Activated naive CD4-positive, alpha-beta T cell (primary cell): ENCODE measurements around the gene MARK3.

ENCODE experiments used
- DNase-seq, 4 experiments: peaks; one replicate each; lab custom pipeline; 2025; lab: John Stamatoyannopoulos, UW

Gene MARK3

DNA sequence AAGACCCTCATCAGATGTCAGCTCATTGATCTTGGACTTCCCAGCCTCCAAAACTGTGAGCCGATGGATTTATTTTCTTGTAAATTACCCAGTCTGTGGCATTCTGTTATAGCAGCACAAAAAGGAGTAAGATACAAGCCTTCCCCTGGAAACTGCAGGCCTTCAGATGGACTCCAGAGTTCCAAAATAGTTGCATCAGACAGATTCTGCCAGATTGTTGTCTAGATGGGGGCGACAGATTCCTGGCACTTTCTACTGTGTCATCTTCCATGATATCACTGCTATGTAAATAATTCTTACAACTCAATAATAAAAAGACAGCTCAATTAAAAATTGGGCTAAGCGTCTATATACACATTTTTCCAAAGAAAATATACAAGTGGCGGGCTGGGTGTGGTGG is 17.2 kb upstream of the MARK3 start:
- no peak for DNase-seq

DNA sequence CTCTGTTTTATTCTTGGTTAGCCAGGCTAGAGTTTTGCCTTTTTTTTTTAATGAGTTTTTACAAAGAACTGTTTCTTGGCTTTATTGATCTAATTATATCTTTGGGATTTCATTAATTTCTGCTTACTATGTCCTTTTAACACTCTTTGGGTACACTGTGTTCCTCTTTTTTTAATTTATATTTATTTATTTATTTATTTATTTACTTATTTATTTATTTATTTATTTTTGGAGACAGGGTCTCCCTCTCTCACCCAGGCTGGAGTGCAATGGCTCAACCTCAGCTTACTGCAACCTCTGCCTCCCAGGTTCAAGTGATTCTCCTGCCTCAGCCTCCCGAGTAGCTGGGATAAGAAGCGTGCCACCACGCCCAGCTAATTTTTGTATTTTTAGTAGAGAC is 15.1 kb upstream of the MARK3 start:
- DNase-seq: no peak

DNA sequence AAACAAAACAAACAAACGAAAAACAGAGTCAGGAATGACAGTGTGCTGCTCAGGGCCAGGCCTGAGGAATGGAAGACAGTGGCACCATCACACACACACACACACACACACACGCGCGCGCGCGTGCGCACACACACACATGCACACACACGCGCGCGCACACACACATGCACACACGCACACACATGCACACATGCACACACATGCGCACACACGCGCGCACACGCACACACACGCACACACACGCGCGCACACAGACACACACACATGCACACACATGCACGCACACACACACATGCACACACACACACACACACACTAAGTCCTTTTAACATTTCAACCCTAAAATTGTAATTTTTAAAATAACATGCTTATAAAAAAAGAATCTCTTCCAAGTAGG is 13.2 kb upstream of the MARK3 start:
- no peak for DNase-seq

DNA sequence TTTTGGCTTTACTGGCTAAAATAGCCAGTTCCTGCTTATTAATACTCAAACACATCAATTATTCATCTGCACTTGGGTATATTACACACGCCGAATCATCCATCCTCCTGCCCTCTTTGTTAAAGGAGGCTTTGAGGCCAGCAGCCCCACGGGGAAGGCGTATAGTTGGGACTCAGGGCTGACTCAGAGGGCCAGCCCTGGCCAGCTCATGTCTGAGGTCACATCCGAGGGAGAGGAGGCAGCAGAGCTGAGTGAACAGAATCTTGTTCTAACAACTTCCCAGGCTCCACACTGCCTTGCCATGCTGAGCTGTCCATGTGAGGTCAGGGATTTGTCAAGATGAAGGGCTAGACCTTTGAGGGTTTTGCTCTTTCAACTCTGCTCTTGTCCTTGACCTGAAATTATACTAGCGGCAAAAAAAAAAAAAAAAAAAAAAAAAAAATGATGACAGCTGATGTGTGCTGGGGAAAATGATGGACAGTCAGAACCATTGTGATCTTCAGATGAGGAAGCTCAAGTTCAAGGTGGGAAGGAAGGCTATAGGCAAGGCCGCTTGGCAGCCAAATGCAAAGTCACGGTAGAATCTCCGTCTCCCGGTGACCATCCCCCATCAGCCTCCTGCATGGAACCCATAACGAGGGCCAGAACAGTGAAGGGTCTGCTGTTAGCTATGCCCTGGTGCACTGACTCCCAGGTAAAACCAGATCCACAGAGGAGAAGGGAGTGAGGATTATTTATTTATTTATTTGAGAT is 12.5 kb upstream of the MARK3 start:
- DNase-seq: no peak

DNA sequence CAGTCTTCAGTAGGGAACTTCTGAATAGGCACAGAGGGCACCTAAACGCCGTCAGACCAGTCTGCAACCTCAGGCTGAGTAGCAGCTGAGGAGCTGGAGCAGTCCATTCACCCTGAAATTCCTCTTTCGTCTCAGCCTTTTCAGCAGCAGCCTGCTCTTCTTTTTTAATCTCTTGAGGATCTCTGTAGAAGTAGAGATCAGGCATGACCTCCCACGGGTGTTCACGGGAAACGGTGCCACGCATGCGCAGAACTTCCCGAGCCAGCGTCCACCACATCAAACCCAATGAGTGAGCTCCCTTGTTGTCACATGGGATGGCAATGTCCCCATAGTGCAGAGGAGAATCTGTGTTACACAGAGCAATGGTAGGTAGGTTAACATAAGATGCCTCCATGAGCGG is 11.1 kb upstream of the MARK3 start:
- DNase-seq: no peak

DNA sequence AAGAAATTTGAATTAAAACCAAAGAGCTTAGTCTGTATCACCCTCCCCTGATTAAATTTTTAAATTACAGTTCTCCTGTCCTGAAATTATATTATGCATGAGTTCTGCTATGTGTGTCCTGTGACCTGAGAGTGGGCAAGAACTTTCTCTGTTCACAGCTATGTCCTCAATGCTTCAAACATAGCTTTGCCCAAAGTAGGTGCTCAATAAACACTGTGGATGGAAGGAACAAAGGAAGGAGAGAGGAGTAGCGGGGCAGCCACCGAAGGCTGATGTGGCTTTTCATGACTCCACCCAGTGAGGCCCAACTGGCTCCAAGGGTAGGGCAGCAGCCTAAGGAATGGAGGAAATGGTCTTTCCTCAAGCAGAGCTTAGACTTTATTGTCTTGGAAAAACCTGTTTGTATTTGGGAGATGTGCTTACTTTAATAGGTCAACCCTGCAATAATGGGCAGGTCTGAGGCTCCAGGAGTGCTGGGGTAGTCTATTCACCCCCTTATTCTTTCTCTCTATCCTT is 7.6 kb upstream of the MARK3 start:
- DNase-seq: no peak

DNA sequence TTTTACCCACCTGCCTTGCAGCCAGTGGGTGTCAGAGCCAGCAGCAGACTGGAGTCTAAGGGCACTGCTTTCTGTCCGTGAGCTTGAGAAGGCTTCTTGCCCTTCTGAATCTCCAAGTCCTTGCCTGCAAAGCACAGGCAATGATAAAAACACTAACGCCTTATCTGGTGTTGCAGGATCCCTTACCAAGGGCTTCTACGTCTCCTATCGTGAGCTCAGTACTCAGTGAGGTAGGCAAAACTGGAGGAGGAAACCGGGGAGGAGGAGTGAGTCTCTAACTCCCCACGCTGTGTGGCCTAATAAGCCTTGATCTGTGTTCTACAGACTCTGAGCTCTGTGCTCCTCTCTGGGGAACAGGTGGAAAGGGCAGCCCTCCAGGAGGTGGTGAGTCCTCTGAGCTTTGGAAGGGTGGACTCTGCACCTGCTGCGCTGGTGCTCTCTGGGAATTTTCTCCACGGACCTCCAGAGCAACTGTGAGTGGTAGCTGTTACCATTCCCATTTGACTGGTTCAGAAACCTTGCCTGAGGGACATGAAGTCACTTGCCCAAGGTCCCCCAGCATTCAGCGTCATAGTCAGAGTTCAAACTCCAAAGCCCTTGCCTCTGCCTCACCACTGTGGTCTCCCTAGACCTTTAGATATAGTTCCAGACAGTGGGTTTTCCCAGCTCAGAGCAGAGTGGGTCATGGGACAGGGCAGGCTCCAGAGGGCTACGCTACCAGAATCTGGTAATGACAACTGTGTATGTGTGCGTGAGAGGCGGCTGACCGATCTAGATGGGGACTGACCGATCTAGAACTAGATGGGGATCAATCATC is 7.0 kb upstream of the MARK3 start:
- no peak for DNase-seq

DNA sequence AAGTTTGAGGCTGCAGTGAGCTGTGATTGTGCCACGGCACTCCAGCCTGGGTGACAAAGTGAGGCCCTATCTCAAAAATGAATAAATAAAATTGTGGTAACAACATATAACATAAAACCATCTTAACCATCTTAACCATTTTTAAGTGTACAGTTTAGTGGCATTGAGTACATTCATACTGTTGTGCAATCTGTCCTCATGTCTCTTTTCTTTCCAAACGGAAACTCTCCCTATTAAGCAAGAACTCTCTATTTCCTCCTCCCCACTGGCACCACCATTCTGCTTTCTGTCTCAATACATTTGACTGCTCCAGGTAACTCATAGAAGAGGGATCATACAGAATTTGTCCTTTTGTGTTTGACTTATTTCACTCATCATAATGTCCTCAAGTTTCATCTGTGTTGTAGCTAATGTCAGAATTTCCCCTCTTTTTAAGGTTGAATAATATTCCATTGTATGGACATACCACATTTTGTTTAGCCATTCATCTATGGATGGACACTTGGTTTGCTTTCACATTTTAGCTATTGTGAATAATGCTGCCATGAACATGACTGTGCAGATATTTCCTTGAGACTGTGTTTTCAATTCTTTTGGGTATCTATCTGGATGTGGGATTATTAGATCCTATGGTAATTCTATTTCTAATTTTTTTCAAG is 4.4 kb upstream of the MARK3 start:
- DNase-seq: no peak

DNA sequence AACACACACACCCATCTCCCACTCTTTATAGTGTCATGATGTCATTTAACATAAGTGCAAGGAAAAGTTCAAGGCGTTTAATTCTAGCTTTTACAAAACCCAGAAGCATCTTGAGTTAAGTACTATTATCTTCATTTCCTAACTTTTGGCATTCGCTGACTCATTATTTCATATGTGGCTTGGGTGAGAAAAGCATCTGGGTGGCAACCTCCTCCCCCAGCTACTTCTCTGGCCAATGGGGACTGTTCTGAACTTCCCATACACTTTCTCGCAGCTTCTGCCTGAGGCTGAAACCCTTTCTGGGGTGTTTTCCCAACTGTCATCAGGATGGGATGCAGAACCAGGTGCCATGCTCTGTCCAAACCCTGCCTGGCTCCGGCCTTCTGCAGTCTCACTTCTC is 2.8 kb upstream of the MARK3 start:
- no peak for DNase-seq

DNA sequence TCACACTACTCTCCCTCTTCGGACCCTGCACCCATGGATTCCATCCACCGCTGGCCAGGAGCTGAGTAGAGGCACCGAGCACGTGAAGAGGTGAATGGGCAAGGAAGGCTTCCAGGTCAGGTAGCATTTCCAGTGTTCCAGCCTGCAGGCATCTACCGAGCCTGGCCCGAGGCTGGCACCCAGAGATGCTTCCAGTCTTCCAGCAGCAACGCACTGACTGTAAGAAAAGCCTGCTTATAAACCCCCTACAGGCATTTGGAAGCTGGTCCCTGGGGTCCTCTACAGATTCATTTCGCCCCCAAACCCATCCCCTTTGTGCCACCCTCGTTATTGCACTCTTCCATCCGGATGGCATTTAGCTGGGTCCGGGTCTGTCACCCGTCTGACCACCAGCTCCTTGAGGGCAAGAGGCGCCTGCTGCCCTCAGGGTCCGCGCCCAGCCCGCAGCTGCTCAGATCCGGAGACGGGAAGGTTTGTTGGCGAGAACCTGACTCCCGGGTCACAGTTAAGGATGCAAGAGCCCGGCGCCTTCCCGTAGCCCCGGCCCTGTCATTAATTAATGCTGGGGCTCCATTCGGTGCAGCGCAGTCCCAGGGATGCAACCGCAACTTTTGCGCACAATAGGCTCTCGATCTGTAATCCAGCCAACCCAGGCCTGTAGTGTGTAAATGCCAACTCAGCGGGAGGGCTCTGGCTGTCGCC is 614 bp upstream of the MARK3 start:
- no peak for DNase-seq

DNA sequence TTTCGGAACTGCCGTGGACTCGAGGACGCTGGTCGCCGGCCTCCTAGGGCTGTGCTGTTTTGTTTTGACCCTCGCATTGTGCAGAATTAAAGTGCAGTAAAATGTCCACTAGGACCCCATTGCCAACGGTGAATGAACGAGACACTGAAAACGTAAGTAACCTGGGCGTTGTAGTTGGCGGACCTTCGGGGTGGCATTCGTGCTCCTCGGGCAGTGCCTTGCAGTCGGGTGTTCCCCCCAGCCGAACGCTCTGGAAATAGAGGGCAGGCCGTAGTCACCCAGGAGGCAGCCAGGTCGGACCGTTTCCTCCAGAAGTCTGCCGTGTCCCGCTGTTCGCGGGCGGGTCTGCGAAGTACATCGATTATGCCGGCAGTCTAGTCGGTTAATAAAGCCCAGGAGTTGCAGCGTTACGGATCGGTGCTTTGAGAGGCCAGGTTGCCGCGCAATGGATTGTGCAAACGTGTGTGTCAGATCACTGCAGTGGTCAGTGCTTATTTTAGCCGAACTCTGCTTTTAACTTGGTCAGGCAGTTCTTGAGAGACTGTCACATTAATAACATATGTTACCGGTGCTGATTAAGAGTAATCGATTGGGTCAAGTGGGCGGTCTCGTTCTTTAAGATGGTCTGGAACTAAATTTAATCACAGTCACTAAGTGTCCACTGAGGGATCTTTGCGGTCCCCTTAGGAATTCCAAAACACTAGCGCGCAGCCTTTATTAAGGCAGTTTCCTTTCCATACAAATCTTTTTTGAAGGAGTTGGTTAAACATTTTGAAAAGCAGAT is 906 bp downstream of the MARK3 start:
- peak in 2 of 4 experiments; percentile 21 to 24 for DNase-seq

DNA sequence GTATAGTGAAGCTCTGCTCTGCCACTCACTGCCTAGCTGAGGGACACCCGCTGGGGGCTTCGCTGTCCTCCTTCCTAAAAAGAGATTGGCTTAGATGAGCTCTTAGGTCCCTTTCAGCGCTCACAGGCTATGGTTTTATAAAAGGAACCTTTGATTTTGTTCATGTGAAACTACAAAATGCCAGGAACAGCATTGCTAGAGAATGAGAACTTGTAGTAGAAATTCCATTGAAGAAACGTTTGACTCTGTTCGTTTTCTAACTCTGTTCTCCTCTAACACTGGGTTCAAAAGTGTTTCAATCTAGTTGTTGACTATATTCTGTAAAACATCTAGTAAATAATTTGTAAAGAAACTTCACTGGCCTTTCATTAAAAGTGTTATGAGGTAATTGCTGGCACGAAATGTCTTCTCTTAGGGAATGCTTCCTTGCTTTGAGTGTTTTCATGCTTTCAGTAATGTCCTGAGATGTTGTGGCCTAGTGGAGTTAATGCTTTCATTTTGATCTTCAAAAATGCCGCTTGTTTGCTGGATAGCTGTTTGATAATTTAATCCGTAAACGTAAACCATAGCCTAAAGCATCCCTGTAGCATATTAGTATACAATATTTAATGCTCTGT is 1.6 kb downstream of the MARK3 start:
- DNase-seq: no peak

DNA sequence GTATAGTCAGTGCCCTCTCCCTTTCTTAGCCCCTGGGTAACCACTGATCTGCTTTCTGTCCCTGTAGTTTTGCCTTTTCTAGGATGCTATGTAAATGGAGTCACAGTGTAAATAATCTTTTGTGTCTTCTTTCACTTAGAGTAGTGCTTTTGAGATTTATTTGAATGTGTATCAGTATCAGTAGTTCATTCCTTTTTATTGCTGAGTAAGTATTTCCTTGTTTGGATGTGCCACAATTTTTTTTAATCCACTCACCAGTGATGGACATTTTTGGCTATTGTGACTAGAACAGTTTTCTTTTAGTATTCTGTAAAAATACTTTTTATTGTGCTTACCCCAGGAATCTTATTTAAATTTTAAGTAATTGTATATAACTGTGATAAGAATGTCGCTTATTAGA is 3.4 kb downstream of the MARK3 start:
- no peak for DNase-seq

DNA sequence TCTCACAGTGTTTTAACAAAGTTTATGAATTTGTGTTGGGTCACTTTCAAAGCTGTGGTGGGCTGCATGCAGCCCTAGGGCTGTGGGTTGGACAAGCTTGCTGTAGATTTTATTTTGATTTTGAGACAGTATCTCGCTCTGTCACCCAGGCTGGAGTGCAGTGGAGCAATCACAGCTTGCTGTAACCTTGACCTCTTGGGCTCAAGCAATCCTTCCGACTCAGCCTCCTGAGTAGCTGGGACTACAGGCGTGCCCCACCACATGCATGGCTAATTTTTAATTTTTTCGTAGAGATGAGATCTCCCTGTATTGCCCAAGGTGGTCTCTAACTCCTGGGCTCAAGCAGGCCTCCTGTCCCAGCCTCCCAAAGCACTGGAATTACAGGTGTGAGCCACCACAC is 5.4 kb downstream of the MARK3 start:
- no peak for DNase-seq

DNA sequence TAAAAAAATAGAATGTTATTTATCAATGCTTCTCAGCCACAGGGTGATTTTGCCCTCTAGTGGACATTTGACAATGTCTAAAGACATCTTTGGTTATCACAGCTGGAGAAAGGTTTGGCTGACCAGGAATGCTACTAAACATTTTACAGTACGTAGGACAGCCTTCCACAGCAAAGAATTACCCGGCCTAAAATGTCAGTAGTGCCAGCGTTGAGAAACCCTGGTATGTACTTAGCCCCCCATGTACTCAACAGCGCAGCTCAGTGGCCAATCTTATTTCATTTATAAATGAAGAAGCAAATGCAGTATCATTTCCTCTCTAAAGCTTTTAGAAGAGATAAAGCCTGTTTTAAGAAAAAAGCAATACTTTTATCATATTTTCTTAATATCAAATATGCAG is 5.8 kb downstream of the MARK3 start:
- DNase-seq: peak in 2 of 4 experiments; percentile 5 to 25

DNA sequence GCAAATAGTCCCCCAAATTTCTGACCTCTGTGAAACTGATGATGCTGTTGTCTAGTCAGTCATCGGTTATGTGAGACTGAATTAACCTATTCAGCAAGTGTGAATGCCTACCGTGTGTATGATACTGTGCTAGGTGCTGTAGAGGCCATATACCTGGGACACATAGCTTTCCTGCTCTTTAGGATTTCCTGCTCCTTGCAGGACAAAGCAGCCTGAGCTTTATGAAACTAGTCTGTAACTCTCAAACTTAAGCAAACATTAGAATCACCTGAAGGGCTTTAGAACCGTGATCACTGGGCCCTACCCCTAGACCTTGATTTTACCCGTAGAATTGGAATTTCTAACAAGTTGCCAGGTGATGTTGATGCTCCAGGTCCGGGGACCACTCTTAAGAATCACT is 6.9 kb downstream of the MARK3 start:
- DNase-seq: no peak

DNA sequence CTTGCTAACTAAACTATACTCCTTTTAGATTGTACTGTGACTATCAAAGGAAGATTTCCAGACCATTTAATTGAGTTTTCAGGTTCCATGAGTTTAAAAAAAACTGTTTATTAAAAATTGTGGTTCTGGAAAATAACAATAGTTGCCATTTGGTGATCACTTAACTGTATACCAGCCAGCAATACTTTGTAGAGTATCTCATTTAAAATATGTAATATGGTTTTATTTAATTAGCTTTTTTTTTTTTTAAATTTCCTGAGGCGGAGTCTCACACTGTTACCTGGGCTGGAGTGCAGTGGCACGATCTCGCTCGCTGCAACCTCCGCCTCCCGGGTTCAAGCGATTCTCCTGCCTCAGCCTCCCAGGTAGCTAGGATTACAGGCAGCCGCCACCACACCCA is 7.4 kb downstream of the MARK3 start:
- DNase-seq: no peak

DNA sequence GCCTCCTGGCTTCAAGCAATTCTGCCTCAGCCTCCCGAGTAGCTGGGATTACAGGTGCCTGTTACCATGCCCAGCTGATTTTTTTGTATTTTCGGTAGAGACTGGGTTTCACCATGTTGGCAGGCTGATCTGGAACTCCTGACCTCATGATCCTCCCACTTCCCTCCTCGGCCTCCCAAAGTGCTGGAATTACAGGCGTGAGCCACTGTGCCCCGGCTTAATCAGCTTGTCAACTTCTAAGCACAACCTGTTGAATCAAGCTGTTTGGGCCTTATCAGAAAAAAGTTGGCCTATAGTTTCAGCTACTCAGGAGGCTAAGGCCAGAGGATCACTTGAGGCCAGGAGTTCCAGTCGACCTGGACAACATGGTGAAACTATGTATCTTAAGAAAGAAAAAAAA is 7.9 kb downstream of the MARK3 start:
- DNase-seq: no peak

DNA sequence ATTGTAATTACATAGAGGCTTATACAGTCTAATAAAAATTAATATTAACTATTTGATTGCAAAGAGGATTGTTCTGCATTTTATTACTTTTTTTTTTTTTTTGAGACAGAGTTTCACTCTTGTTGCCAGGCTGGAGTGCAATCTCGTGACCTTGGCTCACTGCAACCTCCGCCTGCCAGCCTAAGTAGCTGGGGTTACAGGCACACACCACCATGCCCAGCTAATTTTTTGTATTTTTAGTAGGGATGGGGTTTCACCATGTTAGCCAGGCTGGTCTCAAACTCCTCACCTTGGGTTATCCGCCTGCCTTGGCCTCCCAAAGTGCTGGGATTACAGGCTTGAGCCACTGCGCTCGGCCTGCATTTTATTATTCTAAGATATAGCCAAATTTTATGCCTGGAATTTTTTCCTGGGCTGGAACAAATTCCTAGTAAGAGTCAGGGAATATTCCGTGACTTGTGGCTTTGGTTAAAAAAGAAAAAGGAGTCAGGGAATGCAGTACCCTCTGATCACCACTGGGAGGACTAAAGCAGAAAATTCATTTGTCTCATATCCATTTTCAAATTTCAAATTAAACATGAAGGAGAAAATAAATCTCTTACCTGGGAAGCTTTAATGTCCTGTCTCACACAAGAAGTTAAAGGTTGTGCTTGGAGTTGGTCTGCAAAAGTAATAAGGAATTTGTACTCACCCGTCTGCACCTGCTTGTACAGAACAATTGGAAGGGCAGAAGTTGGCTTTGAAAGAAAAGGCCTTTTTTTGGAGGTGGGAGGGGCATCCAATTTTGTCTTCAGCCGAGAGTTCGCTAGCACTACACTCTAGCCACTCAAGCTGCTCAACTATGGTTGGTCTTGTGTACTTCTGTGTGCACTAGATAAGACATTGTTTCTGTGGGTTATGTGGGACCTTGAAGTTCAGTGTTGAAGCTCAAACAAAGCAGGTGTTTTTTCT is 8.7 kb downstream of the MARK3 start:
- DNase-seq: no peak

DNA sequence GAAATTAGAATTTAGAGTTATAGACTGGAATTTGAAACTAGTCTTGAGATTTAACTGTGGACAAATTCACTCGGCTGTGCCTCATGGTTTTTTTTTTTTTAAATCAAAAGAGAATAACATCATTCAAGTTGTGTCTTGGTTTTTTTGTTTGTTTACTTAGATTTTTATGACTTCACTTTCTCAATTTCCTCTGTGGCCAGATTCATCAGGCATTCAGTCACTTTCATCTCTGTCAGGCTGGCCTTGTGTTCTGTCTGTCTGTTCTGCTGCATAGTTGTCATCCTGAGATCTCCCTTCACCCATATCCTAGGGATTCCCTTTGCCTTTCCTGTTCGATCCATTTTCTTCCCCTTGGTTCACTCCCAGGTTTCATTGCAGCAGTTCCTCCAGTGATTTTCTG is 10.0 kb downstream of the MARK3 start:
- no peak for DNase-seq
